GM21528 (cell line): ENCODE results near the gene DMD.

Experiments
- ATAC-seq: cut with Tn5 transposase; IDR thresholded peaks from one replicate; pipeline ENCODE4 v1.9.1; 2021; ENCODE audit warnings: mild to moderate bottlenecking, moderate library complexity; ENCODE audit not compliant: unreplicated experiment, low FRiP score

The DMD gene

GRCh38 chrX:31228909-31229308 lies 1982.4 kb downstream of the DMD start:
- ATAC-seq, result peak; percentile 94

GRCh38 chrX:31228415-31228832 lies 1982.9 kb downstream of the DMD start:
- ATAC-seq, result peak; percentile 9

GRCh38 chrX:31227250-31227649 lies 1984.1 kb downstream of the DMD start:
- ATAC-seq, result no peak

- ATAC-seq, result no peak
These were observed 1985.5 kb downstream of the DMD start for GRCh38 chrX:31225819-31226218.

- no peak for ATAC-seq
These were observed 1986.9 kb downstream of the DMD start for GRCh38 chrX:31224381-31225012.

GRCh38 chrX:31223817-31224216 lies 1987.5 kb downstream of the DMD start:
- ATAC-seq, result peak; percentile 74

- ATAC-seq, result no peak
These were observed 1988.4 kb downstream of the DMD start for GRCh38 chrX:31222946-31223345.

GRCh38 chrX:31219174-31219573 lies 1992.2 kb downstream of the DMD start:
- no peak for ATAC-seq

GRCh38 chrX:31217084-31217483 lies 1994.3 kb downstream of the DMD start:
- ATAC-seq, result no peak

- no peak for ATAC-seq
These were observed 1996.0 kb downstream of the DMD start for GRCh38 chrX:31215277-31215815.

GRCh38 chrX:31213941-31214340 lies 1997.4 kb downstream of the DMD start:
- ATAC-seq, result no peak

GRCh38 chrX:31212856-31213748 lies 1998.2 kb downstream of the DMD start:
- no peak for ATAC-seq

- ATAC-seq, result no peak
These were observed 2002.2 kb downstream of the DMD start for GRCh38 chrX:31209005-31209628.

GRCh38 chrX:31201503-31201902 lies 2009.8 kb downstream of the DMD start:
- ATAC-seq, result no peak

- no peak for ATAC-seq
These were observed 2010.9 kb downstream of the DMD start for GRCh38 chrX:31200430-31200829.

GRCh38 chrX:31199840-31200114 lies 2011.6 kb downstream of the DMD start:
- no peak for ATAC-seq

- ATAC-seq, result no peak
These were observed 2012.1 kb downstream of the DMD start for GRCh38 chrX:31199056-31199839.

- no peak for ATAC-seq
These were observed 2021.0 kb downstream of the DMD start for GRCh38 chrX:31190221-31190975.

- ATAC-seq, result no peak
These were observed 2024.5 kb downstream of the DMD start for GRCh38 chrX:31186693-31187338.
